Left forelimb (tissue), 1 donor: ENCODE measurements around the gene TDO2.
"Not testable (repeated sequence)": the region's sequence is repeated elsewhere in the genome, so short reads cannot be mapped to it uniquely, and the experiment has no call there.

Experiments used
- DNase-seq: peaks from one replicate; pipeline ENCODE4 v3.0.0-alpha.2; 2018; ENCODE audit warnings: low spot score

Gene TDO2

DNA sequence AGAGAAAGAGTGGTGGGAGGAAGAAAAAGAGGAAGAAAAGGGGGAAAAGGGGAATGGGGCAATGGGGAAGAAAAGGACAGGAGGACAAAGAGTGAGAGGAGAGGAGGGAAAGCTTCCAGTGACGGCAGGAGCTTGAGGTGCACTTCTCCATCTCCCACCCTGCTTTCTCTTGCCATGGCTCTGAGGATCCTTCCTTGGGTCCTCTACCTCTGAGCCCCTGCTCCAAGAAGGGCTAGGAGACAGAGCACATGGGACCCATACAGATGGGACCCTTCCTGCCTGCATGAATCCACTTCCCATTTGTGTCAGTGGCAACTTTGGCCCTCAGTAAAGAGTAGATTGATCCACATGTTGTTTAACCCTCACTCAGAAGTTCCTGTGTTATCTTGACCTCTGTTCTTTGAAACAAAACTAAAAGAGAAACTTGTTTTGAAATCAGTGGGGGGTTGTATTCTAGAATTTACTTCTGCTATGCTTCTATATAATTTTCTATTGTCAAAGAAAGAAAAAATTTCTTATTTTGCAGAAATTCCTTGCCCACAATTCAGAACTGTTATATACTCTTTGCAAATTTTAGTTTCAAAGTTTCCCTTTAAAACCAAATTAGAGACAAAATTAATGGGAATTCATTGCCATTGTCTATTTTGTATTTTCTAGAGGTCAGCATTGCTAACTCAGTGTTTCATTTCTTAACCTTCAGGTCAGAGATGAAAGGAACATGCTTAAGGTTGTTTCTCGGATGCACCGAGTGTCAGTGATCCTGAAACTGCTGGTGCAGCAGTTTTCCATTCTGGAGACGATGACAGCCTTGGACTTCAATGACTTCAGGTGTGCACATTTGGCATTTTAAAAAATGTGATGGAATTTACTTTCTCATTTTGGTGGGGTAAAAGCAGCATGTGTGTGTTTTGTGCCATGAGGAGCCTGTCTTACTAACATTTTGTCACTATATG lies 5.0 kb downstream of the TDO2 start:
- DNase-seq: no peak

DNA sequence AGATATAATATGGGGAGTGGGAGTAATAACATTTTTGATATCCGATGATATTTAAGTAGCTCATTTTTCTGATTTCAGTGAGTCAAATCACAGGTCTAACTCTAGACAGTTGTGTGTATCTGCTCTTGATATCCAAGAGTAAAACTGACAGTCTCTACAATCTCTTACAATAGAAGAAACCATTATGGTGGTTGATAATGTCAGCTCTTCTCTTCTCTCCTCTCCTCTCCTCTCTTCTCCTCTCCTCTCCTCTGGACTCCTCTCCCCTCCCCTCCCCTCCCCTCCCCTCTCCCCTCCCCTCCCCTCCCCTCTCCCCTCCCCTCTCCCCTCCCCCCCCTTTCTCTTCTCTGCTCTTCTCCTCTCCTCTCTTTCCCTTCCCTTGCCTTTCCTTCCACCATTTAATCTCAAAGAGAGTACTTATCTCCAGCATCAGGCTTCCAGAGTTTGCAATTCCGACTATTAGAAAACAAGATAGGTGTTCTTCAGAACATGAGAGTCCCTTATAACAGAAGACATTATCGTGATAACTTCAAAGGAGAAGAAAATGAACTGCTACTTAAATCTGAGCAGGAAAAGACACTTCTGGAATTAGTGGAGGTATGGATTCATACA lies 6.2 kb downstream of the TDO2 start:
- no peak for DNase-seq

GRCh38 chr4:155911905-155912304 lies 8.4 kb downstream of the TDO2 start:
- DNase-seq: no peak

DNA sequence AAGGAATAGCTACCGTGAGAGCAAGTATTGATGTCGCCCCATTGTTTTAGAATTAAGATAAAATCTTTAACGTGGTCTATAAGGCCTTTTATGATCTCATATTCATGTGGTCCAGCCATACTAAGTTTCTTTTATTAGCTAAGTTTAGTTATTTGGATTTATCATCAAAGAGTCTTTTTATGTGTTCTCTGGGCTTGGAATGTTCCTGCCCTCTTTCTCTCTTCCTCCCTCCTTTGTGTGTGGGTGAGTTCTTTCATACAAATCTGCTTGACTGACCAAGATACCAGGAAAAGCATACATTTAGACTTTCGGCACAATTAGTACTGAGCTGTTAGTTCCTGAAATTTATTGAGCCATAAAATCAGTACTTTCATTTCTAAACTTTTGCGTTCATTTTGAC lies 11.3 kb downstream of the TDO2 start:
- no peak for DNase-seq

- no peak for DNase-seq
These were observed 18.1 kb downstream of the TDO2 start for GRCh38 chr4:155921597-155921996.

GRCh38 chr4:155924637-155925036 lies 21.1 kb downstream of the TDO2 start:
- no peak for DNase-seq

DNA sequence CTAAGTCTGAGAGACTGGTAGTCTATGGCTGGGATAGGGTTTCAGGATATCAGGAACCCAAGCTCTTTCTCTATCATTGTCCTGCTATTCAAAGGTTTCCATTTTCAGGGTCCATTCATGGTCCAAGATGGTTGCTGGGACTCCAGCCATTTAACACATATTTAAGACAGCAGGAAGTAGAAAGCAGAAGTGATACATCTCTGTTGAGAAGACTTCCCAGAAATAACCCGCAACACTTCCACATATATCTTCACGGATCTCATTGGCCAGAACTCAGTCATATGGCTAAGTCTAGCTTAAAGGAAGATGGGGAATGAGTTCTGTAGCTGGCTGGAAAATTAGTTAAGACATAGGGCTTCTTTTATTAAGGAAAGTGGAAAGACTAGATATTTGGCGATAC lies 26.3 kb downstream of the TDO2 start:
- no peak for DNase-seq

DNA sequence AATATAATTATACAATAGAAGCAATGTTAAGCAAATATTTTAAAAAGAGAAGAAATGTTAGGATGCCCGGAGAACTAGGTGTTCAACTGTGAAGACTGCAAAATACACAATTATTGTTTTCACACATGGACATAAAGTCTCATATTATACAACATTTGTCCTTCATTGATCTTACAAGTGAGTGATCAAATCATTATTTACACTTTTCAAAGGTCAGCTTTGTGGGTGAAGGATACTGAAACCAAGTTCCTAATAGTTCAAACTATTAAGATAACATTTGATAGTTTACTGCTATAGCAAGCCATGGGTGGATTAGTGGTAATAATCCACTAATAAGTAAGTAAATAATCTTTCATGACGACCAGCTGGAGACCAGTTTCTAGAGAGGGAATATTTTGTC lies 26.8 kb downstream of the TDO2 start:
- DNase-seq: no peak

DNA sequence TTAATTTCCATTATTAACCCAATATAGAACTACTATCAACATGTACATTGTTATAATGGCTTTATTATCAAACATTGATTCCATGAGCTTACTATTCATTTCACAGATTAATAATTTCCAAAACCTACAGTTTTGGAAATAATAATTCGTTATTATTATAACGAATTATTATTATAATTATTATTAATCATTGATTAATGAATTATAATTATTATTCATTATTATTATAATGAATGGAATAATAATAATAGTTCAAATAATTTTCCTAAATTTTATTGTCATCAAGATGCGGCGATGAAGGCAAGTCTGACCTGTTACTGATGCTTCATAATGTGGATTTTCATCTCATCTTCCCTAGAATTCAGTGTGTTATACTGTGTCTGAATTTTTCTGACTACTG lies 28.1 kb downstream of the TDO2 start:
- DNase-seq: no peak

DNA sequence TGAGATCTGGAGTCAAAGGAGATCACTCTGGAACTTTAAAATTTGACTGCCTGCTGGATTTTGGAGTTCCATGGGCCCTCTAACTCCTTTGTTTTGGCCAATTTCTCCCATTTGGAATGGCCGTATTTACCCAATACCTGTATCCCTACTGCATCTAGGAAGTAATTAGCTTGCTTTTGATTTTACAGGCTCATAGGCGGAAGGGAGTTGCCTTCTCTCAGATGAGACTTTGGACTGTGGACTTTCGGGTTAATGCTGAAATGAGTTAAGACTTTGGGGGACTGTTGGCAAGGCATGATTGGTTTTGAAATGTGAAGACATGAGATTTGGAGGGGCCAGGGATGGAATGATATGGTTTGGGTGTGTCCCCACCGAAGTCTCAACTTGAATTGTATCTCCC lies 31.1 kb downstream of the TDO2 start:
- DNase-seq: not testable (repeated sequence)

GRCh38 chr4:155935389-155935986 lies 32.0 kb downstream of the TDO2 start:
- DNase-seq: no peak

- no peak for DNase-seq
These were observed 37.7 kb downstream of the TDO2 start for GRCh38 chr4:155941085-155941790.

GRCh38 chr4:155941820-155942219 lies 38.3 kb downstream of the TDO2 start:
- DNase-seq: no peak

DNA sequence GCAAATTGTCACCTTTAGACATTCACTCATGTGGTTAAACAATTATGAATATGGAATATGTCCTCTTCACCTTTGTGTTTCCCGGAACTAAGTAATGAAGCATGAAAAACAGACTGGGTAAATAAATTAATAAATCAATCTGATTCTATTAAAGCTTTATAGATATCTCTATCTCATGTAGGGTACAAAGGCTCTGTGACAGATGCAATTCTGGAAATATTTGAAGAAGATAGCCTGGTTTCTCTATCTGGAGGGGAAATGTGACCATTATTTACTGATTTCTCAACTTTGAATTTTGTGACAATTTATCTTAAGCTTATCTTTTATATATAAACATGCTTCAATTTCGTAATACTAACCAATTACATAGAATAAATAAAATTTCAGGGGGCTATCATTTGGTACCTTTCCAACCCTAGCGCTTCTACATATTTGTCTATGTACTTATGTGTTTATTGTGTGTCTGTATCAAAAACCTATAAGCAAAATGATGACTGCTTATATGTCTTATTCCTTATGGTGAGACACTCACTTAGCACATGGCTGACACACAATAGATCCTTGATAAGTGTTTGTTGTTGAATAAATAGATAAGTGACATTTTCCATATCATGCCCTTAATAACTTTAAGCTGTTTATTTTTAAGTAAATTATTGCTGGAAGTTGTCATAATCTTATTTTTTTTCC lies 40.3 kb downstream of the TDO2 start:
- DNase-seq: no peak

DNA sequence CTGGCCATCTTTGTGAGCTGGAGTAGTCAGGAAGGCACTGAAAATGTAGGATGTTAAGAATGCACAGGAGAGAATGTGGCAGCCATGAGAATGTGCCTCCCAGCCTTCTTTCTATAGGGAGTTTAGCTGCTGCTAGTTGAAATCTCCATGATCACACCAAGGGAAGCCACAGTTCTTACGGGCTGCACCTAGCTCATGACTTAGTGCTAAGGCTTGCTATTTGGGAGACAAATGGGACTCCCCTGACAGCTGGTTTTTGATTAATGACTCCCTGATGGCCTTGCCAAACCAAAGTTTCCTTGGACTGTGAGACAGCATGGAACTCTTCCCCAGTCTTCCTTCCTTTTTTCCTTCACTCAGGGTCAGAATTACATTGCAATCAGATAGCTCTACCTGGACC lies 41.0 kb downstream of the TDO2 start:
- no peak for DNase-seq

- DNase-seq: no peak
These were observed 43.0 kb downstream of the TDO2 start for GRCh38 chr4:155946486-155946885.

GRCh38 chr4:155948541-155948940 lies 45.0 kb downstream of the TDO2 start:
- DNase-seq: no peak

DNA sequence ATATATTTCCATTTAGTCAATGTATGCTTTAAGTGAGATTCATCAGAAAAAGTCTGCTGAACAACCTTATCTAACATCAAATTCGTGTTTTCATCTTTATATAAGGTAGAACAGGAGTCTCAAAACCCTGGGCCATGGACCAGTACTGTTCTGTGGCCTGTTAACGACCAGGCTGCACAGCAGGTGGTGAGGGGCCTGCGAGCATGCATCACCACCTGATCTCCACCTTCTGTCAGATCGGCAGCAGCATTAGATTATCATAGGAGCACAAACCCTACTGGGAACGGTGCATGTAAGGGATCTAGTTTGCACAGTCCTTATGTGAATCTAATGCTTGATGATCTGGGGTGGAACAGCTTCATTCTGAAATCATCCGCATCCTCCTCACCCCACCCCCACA lies 47.0 kb downstream of the TDO2 start:
- DNase-seq: no peak

GRCh38 chr4:155952501-155952901 lies 49.0 kb downstream of the TDO2 start:
- no peak for DNase-seq

GRCh38 chr4:155953151-155954117 lies 49.9 kb downstream of the TDO2 start, which contains the start of gene CTSO:
Gene CTSO, minus strand, starts transcription at chr4:155953866. Its CDS starts 19 bp downstream, at chr4:155953847.
- peak; percentile 90 for DNase-seq
